Heart left ventricle (tissue), 13 donors: ENCODE measurements around the gene EDRF1.

Experiments
- CTCF ChIP-seq, 12 donors: fragments of 200-600 bp; sonication (generic) in 4 of 12; IDR thresholded peaks; one replicate each; pipeline versions ENCODE4 v1.5.0 to v1.8.0; 2018 to 2022; ENCODE audit warnings: antibody characterized with exemption in 12 of 12, mild to moderate bottlenecking in 5 of 12
- POLR2A ChIP-seq, 2 donors: fragments of 450-650 bp; IDR thresholded peaks; one replicate each; pipeline ENCODE4 v1.6.1; 2017; ENCODE audit warnings: antibody characterized with exemption in 2 of 2, mild to moderate bottlenecking in 2 of 2, moderate library complexity in 2 of 2
- donor health status: ischemic (EF 13 %, LVEDD 7.1; RV severe dilation, severe dysfunction).
- donor health status: DM: no; HTN: yes; CAD: no.
- donor health status: DM: no; HTN: no; CAD: no.
- donor health status: ischemic (EF 25% LVEDD 6.9; RV normal size, moderate dysfunction).
- donor health status: ischemic (EF 25% LVEDD 5.7; RV mildly dilated, moderate dysfunction).
- donor health status: ischemic (EF 35%, LVEDD 5.7; RV mildly dilated, moderate dysfunction).
- donor health status: nonischemic (EF 11% LVEDD 7.7; RV severe dilation, severe dysfunction).
- donor health status: DM: yes; HTN: yes; CAD: no.
- donor health status: PGD.
- donor health status: ischemic (EF 29% LVEDD 5.4; RV normal size, mild dysfunction).
- donor health status: nonischemic (EF 23%, LVEDD 6.1; RV moderate dilation, normal function).

- TF ChIP-seq CTCF (IDR thresholded peaks at IDR 0.05), result no peak
- TF ChIP-seq POLR2A (IDR thresholded peaks at IDR 0.05), result no peak
These were observed 73.1 kb downstream of the EDRF1 start for GRCh38 chr10:125792342-125793300.
